Astrocyte of the hippocampus (primary cell): ENCODE data around the gene APCDD1.

Source experiments
- DNase-seq: peaks from one replicate; pipeline ENCODE4 v3.0.0; 2011; ENCODE audit warnings: low read depth, low spot score

The APCDD1 gene

DNA sequence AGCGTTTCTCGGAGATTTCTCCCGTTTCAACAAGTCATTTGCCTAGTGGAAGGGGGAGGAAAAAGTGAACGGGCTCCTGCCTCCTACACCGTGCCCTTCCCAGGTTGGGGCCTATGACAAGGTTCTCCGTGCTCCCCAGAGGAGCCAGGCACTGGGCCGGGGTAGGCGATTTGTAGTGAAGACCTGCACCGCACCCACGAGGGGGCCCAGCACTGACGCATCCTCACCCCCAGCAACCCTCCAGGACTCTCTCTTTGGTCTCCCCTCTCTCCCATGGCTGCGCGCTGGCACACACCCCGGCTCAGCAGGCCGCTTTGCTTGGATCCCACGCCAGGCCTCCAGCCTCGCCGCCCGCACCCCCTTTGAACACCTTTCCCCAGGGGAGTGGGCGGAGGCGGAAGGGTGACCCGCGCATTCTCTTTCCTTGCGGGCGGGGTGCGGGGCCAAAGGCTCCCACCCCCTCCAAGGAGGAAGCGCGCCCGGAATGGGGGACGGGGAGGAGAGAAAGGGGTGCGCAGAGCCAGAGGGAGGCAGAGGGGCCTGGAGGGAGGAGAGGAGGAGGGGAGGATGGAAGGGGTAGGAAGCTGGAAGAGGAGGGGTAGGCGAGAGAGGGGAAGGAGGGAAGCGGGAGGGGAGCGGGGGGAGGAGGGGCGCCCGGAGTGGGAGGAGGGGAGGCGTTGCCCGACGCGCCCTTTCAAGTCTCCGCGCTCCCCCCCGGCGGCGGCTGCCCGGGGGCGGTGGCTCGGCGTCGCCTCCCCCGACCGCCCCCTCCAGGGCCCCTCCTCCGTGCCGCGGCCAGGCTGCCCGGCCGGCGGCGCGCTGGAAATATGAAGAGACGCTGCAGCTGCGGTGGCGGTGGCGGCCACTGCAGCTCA, at the start of gene APCDD1:
Gene APCDD1, plus strand, starts transcription at position 830 of the 875 bp plus-strand sequence. CDS start 347 bp downstream, outside the sequence.
- DNase-seq: peak; percentile 80

DNA sequence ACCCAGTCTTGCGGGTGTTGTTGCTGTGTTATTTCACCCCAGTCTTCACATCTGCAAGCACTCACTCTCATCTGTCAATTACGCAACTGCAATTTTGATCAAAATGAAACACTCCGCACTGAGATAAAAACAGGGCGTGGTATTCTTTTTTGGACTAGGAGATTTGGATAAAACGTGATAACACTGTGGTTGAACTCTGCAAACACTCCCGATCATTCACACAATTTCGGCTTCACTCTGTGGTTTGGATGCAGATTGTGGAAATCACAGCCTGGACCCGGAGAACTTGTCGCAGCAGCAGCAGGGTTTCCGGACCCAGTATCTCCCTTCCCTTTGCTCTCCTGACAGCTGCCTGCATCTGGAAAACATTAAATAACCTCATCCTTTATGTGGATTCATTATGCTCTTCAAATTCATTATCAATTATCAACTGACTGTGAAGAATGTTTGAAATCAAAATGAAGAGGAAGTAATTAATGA, 49.4 kb upstream of the APCDD1 start:
- DNase-seq: no peak

DNA sequence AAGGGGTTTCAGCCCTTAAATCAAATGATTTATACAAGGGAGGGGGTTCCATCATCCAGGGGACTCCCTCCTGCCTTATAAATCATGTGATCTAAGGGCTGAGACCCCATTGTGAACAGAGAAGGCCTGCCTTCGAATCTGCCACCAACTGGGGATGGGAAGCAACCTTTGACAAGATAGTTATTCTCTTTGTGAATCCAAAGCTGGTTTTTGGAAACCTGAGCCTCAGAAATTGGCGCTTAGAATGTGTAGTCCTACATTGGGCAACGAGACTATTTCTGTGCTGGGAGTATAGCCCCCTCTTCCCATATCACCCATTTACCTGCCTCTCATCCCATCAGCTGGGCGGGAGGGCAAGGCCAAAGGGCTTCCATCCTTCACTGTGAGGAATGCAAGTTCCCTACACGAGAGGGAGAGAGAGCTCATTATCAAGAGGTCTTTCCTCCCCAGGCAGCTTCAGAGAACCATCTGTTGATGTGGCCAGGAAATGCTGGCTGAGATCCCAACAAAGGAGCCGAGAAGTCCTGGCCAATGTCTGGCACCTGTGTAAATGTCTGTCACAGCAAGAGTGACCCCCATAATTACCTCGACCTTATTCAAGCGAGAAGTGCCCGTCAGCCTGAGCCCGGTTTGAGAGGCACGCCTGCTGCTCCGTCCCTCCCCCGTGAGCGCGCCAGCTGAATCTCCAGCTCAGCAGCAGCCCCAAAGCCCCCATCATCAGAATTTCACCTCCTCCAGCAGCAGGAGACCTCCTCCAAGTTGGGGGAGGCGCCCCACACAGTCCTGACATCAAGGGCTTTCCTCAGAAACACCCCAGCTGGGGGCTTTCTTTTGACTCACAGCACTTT, 48.4 kb upstream of the APCDD1 start:
- DNase-seq: peak; percentile 26

DNA sequence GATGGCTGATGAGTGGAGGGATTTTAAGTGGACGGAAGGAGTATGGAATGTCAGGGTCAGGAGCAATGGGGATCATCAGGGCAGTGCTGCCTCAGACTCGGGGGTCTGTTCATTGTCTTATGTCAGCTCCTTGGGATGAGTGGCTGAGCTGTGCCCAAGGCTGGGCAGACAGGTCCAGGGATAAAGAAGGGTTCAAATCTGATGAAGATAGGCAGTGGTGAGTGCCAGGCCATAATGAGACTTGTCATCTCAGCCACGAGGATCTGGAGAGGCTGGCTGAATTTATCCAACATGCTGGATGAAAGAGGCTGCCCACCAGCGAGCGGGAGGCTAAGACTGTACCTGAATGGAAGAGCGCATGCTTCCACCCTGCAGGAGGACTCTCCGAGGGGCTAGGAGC, 46.3 kb upstream of the APCDD1 start:
- DNase-seq: no peak

DNA sequence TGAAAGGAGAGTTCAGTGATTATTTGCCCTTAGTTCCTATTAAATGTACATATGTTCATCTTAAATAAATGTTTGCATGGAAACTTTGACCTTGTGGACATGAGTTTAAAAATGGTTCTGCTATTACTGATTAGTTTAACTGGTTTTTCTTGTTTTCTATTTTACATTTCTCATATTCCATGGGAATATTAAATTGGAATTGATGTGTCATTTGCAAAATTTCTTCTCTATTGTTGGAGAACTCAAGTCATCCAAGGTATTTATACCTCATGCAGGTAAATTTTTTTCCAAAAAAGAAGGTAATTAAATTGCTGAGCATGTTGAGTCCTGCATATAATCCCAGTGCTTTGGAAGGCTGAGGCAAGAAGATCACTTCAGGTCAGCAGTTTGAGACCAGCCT, 45.4 kb upstream of the APCDD1 start:
- no peak for DNase-seq

DNA sequence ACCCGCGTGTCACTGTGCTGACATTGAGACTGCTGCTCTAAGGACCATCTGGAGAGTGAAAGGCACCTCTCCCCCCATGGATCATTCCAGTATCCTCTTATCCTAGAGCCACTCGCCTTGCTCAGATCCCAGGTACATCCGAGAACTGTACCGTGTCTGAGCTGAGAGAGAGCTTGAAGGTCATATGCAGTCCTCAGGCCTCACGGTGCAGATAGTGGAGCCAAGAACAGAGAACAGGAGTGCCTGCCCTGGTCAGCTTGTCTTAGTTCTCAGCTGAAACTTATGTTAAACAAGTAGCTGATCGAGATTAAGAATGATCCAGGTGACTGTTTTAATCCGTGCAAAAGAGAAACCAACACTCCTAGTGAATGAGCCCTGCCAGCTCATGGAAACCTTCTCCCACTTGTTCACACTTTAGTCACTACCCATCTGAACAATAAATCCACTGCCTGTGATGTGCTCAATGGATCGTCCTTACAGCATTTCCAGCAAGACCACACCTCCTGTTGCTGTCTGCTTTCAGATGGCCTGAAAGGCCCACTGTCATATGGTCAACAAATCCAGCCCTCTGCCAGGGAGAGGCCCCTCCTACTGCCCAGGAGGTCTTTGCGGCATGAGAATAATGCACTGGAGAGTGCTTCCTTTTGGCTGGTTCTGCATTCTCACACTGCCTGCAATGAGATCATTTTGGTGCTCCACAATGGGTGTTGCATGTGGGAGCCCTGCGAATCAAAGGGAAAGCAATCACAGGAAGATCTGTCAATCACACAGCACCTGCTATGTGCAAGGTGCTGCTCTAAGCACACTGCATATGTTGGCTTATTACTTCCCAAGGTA, 43.7 kb upstream of the APCDD1 start:
- peak; percentile 75 for DNase-seq

DNA sequence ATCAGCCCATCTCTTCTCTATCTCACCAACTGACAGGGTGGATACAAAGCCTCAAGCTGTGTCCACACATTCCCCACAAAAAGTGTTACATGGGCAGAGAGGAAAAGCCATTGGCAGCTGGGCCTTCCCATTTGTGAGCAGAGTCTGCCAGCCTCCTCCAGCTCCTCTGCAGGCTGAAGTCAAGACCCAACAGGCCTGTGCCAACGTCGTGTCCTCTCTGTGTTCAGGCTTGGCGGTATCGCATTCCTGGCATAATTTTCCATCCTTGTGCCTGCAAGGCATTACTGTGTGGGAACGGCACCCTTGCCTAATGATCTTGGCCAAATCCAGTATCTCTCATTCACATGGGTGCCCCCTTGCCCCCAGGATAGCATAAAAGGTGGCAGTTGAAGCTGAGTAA, 41.5 kb upstream of the APCDD1 start:
- DNase-seq: peak; percentile 61

DNA sequence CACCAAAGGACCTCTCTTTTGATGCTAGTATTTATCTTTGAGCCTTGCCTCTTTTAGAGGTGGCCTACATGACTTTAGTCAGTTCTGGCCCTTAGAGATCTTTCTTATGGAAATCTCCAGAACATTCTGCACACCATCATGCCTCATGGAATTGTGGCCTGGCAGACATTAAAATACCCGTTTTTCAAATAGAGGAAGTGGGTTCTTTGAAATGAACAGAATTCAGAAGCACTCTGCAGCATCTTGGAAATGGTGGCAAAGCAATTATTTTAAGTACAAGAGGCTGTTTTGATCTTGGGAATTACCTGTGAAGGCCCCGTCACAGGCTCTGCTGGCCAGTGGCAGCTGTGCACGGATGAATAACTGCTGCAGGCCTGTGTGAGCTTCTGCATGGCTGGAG, 40.7 kb upstream of the APCDD1 start:
- no peak for DNase-seq

DNA sequence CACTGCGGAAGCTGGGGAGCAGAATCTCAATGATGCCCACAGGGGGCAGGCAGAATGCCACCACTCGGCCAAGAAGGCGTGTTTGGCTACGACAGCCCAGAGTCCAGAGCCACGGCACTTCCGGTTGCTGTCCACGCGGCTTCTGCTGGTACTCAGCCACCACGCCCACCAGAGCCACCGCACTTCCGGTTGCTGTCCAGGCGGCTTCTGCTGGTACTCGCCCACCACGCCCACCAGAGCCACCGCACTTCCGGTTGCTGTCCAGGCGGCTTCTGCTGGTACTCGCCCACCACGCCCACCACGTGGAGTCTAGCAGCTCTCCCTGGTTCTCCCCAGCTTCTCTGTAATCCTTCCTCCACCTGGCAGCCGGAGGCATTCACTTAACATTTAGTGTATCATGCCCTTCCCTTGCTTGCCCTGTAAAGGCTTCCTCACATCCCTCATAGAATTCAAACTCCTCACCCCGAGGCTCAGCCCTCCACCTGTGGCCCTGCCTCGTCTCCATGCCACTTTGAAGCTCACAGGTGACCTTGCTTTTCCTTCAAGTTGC, 40.1 kb upstream of the APCDD1 start:
- no peak for DNase-seq

DNA sequence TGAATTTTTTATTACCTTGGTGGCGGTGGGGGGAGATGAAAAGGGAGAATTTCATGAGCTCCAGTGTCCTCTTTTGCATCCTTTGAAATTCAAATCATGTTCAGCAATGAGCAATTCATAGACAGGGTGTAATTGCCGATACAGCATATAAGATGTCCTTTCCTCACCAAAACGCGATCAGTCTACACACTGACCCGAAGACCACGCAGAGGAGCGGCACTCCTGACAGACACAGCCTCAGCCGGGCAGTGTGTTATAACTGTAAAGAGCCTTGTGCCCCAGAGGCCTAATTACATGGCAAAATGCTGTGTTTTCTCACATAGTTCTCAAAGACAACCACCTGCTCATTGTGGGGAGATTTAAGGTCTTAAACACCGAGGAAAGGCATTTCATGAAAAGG, 38.4 kb upstream of the APCDD1 start:
- DNase-seq: no peak

DNA sequence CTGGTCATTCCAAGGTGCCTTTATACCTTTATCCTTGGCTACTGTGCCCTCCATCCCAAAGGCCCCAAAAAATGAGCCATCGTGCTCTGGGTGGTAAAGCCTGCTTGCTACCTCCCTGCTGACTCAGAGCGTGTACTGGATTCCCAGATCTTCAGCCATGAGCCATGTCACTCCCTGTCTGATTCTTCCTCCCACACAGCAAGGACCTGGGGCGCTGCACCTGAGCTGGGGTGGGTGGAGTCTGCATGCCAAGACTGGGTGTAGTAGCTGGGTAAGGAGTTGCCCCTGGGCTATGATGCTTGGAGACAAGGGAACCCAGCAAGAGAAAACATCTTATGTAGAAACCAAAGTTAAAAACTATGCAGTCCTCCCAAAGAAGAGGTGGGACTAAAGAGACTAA, 37.2 kb upstream of the APCDD1 start:
- DNase-seq: no peak

DNA sequence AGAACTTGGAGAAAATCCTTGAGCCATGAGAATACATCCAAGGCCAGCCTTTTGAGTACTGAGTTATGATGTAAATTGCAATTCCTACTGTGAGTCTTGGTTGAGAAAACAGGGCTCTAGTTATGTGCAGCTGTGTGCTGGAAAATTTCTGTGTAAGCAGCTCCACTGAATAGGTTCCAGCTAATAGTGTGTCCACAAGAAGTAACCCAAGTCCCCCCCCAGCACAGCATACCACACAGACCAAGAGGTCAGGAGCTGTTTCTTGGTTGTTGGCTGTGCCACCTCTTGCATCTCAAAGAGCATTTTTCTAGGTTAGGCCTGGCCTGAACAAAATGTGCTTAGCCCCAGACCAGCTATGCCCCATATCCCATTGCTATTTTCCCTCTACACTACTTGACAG, 36.8 kb upstream of the APCDD1 start:
- DNase-seq: no peak

DNA sequence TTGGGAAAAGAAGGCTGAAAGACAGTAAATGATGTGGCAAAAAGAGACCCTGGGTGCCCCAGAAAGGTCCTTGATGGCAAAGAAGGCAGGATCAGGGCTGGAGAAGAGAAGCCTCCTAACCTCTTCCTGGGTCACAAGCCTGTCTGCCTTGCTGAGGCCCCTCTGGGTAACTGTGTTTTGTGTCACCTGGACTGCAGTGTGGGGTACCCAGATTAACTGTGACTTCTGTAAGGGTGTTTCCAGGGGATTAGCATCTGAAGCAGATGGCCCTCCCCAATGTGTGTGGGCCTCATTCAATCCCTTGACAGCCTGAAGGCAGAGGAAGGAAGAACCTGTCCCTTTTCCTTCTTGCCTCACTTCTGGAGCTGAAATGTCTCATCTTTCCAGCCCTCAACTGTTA, 35.6 kb upstream of the APCDD1 start:
- no peak for DNase-seq

DNA sequence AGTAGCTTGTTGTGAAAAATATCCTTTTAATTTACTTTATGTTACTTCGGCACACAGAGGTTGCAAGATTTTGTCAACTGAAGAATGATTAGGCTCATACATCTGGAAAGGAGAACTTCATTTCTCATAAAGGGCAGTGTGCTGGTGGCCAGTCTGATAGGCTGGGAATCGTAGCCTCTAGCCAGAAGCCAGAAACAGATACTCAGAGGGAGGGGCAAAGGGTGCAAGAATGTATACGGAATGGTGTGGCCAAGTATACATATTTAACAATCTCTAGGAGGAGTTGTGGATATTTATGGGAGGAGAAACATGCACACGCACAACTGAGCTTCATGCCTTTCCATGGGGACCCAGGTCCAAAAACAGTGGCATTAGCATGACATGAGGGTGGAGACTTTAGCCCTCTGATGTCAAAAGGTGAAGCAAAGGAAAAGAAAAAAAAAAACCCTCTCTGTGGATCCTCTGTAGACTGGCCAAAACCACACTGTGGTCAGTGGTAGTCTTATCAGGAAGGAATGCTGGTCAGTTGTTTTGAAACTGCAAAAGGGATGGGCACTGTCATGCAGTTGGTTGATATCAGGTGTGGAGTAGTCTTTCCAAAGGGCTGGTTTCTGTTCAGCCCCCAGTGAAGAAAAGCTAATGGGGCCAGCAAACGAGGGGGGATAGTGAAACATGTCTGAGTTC, 34.9 kb upstream of the APCDD1 start:
- DNase-seq: peak; percentile 53

DNA sequence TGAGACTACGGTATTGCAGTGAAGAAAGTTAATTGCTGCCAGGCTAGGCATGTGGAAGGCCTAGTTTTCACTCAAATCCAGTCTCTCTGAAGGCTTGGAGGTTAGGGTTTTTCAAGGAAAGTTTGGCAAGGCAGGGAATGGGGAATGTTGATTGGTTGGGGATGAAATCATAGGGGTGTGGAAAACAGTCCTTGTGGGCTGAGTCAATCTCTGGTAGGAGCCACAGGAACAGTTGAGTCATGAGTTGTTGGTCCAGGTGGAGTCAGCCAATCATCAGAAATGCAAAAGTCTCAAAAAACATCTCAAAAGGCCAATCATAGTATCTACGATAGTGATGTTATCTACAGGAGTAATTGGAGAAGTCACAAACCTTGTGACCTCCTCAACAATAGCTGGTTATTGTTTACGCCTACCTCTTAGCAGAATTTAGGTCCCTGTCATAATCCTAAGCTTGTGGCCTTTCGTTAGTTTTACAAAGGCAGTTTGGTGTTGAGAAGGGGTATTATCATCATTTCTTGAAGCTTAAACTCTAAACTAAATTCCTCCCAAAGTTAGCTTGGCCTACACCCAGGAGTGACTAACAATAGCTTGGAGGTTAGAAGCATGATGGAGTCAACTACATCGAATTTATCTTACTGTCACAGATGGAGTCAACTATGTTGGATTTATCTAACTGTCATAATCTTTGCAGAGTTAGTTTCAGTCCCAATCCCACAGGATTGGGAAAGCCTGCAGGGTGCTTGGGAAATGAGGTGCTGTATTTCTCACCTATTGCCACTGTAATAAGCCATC, 33.7 kb upstream of the APCDD1 start:
- peak; percentile 41 for DNase-seq

DNA sequence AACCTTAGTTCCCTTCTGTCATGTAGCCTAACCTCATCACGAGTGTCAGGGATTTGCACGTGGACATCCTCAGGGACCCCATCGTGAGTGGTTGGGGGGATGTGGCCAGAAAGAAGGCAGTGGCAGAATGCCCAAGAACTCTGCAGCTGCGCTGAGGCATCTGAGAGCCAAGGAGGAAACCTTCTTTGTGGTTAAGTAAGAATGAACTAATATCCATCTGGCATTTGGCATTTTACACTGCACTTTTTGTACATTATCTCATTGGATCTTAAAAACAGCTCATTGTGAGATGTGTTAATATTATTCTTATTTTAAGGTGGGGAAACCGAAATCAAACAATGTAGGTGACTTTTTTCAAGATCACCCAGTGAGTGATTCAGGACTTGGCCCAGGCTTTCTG, 32.6 kb upstream of the APCDD1 start:
- peak; percentile 71 for DNase-seq

DNA sequence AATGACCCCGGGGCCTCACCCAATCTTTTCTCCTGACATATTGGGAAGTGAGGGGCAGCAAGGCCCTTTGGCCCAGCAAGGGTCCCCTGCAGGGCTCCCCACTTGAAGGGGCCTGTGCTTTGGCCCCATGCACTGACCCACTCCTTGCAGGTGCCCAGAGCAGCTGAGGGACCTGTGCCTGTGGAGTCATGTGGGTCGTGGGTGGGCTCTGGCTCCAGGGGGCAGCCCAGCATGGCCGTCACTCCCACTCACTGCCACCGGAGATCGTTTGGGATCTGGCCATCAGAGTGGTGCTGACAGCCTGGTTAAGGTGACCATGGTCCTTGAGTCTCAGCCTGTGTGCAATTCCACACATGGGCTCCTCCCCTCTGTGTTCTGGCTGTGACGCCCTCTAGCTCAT, 31.7 kb upstream of the APCDD1 start:
- no peak for DNase-seq

DNA sequence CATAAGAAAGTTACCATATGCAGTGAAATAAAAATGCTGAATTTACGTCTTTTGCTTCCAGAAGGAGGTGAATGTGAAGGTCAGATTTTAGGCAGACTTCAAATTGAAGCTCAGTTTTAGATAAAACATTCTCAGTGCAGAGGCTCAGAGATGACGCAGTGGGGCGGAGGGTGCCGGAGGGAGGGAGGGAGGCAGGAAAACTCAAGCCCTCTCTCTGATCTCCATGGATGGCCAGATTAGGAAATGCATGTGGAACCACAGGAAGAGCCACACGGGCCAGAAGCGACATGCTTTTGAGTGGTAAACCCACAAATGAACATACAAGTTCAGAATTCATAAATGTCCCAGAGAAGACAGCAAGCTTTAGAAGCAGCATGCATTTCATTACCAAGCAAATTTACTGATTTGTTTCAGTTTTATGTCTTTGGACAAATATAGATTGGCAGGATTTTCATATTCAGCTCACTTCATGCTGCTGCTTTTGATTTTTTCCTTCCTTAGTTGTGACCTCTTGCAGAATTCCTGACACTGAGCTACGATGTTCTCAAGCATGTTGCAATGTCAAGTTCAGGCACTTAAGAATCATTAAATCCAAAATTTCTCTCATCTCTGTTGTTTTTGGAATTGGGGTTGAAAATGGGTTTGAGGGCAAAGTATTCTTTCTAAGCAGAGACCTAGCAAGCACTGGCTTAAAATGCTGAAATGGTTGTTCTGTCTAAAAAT, 29.7 kb upstream of the APCDD1 start:
- DNase-seq: no peak

DNA sequence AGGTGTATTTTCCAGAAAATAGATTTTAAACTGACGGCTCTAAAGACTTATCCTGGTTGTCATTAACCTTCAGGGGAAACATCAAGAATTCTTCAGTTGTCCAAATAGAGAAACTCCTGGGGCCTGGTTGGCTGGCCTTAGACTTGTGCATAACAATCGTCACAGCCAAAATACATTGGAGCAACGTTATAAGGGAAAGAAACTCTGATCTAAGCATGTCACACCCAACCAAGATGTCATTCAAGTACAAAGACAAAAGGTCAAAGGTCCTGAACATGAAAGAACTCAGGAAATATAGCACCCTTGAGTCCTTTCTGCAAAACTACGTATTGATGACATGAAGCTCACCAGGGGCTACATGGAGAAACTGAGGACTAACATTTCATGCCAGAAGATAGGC, 23.8 kb upstream of the APCDD1 start:
- no peak for DNase-seq
